Uterine smooth muscle cell (primary cell): ENCODE measurements around the gene SAFB2. TPM values are rescaled to one million over a fixed set of nuclear protein-coding genes. Genes with fewer than 3 reads are reported as not detected.

Experiments
- total RNA-seq: library from RNA; depleted of rRNA; stranded (reverse); fragments of >200 nt; gene quantifications from 2 replicates; pipeline ENCODE4 v1.2.3, GENCODE V29; 2014

The SAFB2 gene
- total RNA-seq = 42.1 and 46.5 TPM in 2 replicates

DNA sequence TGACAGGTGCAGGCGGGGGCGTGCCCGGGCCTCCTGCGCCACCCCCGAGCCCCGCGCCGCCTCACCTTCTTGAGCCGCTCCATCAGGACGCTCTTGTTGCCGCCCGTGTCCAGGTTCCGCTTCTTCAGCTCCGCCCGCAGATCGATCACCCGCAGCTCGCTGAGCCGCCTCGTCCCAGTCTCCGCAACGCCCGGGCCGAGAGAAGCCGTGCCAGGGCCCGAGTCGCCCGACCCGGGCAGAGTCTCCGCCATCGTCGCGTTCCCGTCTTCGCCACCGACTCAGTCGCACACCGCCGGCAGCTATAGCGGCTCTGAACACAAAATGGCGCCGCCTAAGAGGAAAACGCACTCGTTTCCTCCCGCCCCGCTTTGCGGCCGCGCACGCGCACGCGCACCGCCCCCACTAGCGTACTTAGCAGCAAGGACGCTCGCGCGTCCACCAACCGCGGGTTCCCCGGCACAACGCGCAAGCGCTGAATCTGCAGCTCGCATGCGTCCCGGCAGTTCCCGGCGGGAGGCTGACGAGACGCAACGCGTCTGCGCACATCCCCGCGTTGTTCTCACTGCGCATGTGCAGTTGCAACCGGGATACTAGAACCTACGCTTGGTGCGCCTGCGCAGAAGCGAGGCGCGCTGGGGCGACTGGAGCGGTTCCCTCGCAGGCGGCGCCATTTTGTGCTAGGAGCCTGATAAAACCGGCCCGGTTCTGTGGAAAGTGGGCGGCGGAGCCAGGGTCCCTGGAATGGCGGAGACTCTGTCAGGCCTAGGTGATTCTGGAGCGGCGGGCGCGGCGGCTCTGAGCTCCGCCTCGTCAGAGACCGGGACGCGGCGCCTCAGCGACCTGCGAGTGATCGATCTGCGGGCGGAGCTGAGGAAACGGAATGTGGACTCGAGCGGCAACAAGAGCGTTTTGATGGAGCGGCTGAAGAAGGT is at the start of gene SAFB2, which contains the start of gene SAFB:
Gene SAFB2, minus strand, starts transcription at position 312 of the 932 bp plus-strand sequence. Its CDS starts 61 bp downstream, at position 251.
Gene SAFB, plus strand, starts transcription at position 619 of the 932 bp plus-strand sequence. Its CDS starts 123 bp downstream, at position 742.

DNA sequence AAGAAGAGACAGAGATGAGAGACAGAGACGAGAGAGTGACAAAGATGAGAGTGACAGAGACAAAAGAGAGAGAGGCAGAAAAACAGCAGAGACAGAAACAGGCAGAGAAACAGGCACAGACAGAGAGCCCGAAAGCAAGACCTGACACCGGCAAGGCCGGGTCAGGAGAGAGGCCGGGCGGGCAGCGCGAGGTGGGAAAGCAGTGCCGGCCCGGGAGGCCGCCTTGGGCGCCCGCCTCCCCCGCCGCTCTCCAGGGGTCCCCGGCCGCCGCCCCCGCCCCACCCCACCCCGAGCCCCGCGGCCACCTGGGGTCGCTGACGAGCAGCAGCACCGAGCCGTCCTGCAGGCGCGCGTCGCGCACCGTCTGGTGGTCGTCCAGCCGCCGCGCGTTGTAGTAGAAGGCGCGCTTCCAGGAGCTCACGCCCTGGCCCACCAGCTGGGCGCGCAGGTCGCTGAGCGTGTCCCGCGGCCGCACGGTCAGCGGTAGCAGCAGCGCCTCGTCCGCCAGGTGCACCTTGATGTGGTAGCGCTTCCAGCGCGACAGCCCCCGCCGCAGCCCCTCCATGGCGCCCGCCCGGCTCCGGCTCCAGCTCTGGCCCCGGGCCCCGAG is 55.1 kb downstream of the SAFB2 start, which contains the start of gene TINCR:
Gene TINCR, minus strand, starts transcription at position 594 of the 610 bp plus-strand sequence.

Other genes with a start within 250 kb of the SAFB2 start
- not detected in 2 replicates for gene ZNRF4, start 167.4 kb downstream of the SAFB2 start, total RNA-seq
- 0.12 and 0.22 TPM in 2 replicates for gene TINCR, start 54.8 kb downstream of the SAFB2 start, total RNA-seq
- gene SAFB, start 307 bp upstream of the SAFB2 start, total RNA-seq = 68.5 and 73.4 TPM in 2 replicates
- gene MICOS13, start 57.7 kb upstream of the SAFB2 start, total RNA-seq = 24.8 and 33.6 TPM in 2 replicates
- 4.2 and 10.6 TPM in 2 replicates for gene HSD11B1L, start 58.3 kb upstream of the SAFB2 start, total RNA-seq
- gene RPL36, start 67.5 kb upstream of the SAFB2 start, total RNA-seq = 464 and 651 TPM in 2 replicates
- gene LONP1, start 97.4 kb upstream of the SAFB2 start, total RNA-seq = 212 and 293 TPM in 2 replicates
- not detected in 2 replicates for gene CATSPERD, start 97.9 kb upstream of the SAFB2 start, total RNA-seq
- 0.22 and 0.37 TPM in 2 replicates for gene PRR22, start 162.0 kb upstream of the SAFB2 start, total RNA-seq
- 33.4 and 47.6 TPM in 2 replicates for gene DUS3L, start 168.4 kb upstream of the SAFB2 start, total RNA-seq
- gene NRTN, start 182.3 kb upstream of the SAFB2 start, total RNA-seq = not detected in 2 replicates
- gene FUT6, start 216.9 kb upstream of the SAFB2 start, total RNA-seq = not detected in 2 replicates
- gene FUT3, start 228.7 kb upstream of the SAFB2 start, total RNA-seq = not detected in 2 replicates
- not detected in 2 replicates for gene FUT5, start 247.8 kb upstream of the SAFB2 start, total RNA-seq